GM21423 (cell line): ENCODE data around the gene FAM241A.
"Not testable (repeated sequence)": the region's sequence is repeated elsewhere in the genome, so short reads cannot be mapped to it uniquely, and the experiment has no call there.

Experiments used
- ATAC-seq: cut with Tn5 transposase; IDR thresholded peaks from one replicate; pipeline ENCODE4 v1.9.1; 2021; ENCODE audit warnings: mild to moderate bottlenecking, moderate library complexity; ENCODE audit not compliant: unreplicated experiment

FAM241A gene

GRCh38 chr4:112136551-112136950, 8.7 kb upstream of the FAM241A start:
- ATAC-seq = no peak

GRCh38 chr4:112138538-112138937, 6.7 kb upstream of the FAM241A start:
- ATAC-seq = no peak

- no peak for ATAC-seq
These were observed 4.7 kb upstream of the FAM241A start for GRCh38 chr4:112140536-112140935.

GRCh38 chr4:112141366-112142138, 3.7 kb upstream of the FAM241A start:
- no peak for ATAC-seq

GRCh38 chr4:112142182-112142581, 3.1 kb upstream of the FAM241A start:
- no peak for ATAC-seq

- no peak for ATAC-seq
These were observed 1.5 kb upstream of the FAM241A start for GRCh38 chr4:112143781-112144180.

- ATAC-seq = no peak
These were observed 518 bp upstream of the FAM241A start for GRCh38 chr4:112144546-112145325.

GRCh38 chr4:112145790-112146501, 692 bp downstream of the FAM241A start:
- ATAC-seq = peak; percentile 44

GRCh38 chr4:112146502-112146813, 1.2 kb downstream of the FAM241A start:
- no peak for ATAC-seq

GRCh38 chr4:112147697-112148096, 2.4 kb downstream of the FAM241A start:
- no peak for ATAC-seq

- ATAC-seq = no peak
These were observed 5.7 kb downstream of the FAM241A start for GRCh38 chr4:112150920-112151319.

- no peak for ATAC-seq
These were observed 7.3 kb downstream of the FAM241A start for GRCh38 chr4:112152521-112152920.

GRCh38 chr4:112153211-112153791, 8.0 kb downstream of the FAM241A start:
- no peak for ATAC-seq

GRCh38 chr4:112156112-112156511, 10.9 kb downstream of the FAM241A start:
- ATAC-seq = no peak

GRCh38 chr4:112156553-112156952, 11.3 kb downstream of the FAM241A start:
- no peak for ATAC-seq

- not testable (repeated sequence) for ATAC-seq
These were observed 18.5 kb downstream of the FAM241A start for GRCh38 chr4:112163706-112164105.

GRCh38 chr4:112167794-112168193, 22.5 kb downstream of the FAM241A start:
- ATAC-seq = no peak

GRCh38 chr4:112168719-112169500, 23.7 kb downstream of the FAM241A start:
- no peak for ATAC-seq

- no peak for ATAC-seq
These were observed 25.3 kb downstream of the FAM241A start for GRCh38 chr4:112170451-112170993.

GRCh38 chr4:112171051-112171763, 26.0 kb downstream of the FAM241A start:
- not testable (repeated sequence) for ATAC-seq
